Sigmoid colon (tissue), 7 donors: ENCODE data around the gene CPA1. TPM values are rescaled to one million over a fixed set of nuclear protein-coding genes. Genes with fewer than 3 reads are reported as not detected.

Source experiments
- DNase-seq: peaks from one replicate; pipeline ENCODE4 v3.0.0-alpha.2; 2019
- H3K27ac ChIP-seq, 4 donors: fragments of 200-600 bp; sonication (generic); one replicate each; pipeline ENCODE4 v1.5.1; 2016 to 2019; ENCODE audit warnings: mild to moderate bottlenecking in 1 of 4
- H3K27me3 ChIP-seq, 3 donors: fragments of 200-600 bp; sonication (generic); one replicate each; pipeline ENCODE4 v1.5.1; 2019; ENCODE audit warnings: mild to moderate bottlenecking in 1 of 3
- H3K36me3 ChIP-seq, 4 donors: fragments of 200-600 bp; sonication (generic); one replicate each; pipeline ENCODE4 v1.5.1; 2016 to 2019
- H3K4me1 ChIP-seq, 4 donors: fragments of 200-600 bp; sonication (generic); one replicate each; pipeline ENCODE4 v1.5.1; 2017 to 2019
- H3K4me3 ChIP-seq, 4 donors: fragments of 200-600 bp; sonication (generic); one replicate each; pipeline ENCODE4 v1.5.1; 2017 to 2019; ENCODE audit warnings: mild to moderate bottlenecking in 2 of 4, moderate library complexity in 1 of 4
- H3K9me3 ChIP-seq, 4 donors: fragments of 200-600 bp in 3 of 4; sonication (generic) in 3 of 4; one replicate each; pipeline versions ENCODE4 v1.5.1 to v1.6.1; 2013 to 2019
- EP300 ChIP-seq, 4 donors: sonication (generic); formaldehyde crosslinking; IDR thresholded peaks; one replicate each; pipeline ENCODE4 v1.6.1; 2017; ENCODE audit warnings: antibody characterized with exemption in 4 of 4
- POLR2A ChIP-seq, 2 donors: fragments of 450-650 bp; IDR thresholded peaks; one replicate each; pipeline ENCODE4 v1.6.1; 2016; ENCODE audit warnings: antibody characterized with exemption in 2 of 2, mild to moderate bottlenecking in 2 of 2, moderate library complexity in 2 of 2
- POLR2AphosphoS5 ChIP-seq, 4 donors: sonication (generic); formaldehyde crosslinking; IDR thresholded peaks; one replicate each; pipeline ENCODE4 v1.6.1; 2017; ENCODE audit warnings: antibody characterized with exemption in 4 of 4
- WGBS, 2 donors: extraction: QIAGEN DNeasy Blood & Tissue Kit; methylation state at CpG; one replicate each; pipeline ENCODE4 v1.1.7; 2013; 5-methylcytosine and 5-hydroxymethylcytosine counted together
- intact Hi-C: fragments of 100-400 bp; cut with DNase I; formaldehyde crosslinking; loops from one replicate; pipeline ENCODE4 v1.15.1; 2023
- polyA plus RNA-seq, 3 donors: library from polyadenylated mRNA; stranded (reverse); fragments of 200-250 nt; gene quantifications; one replicate each; pipeline ENCODE4 v1.2.3, GENCODE V29; 2013
- total RNA-seq, 4 donors: library from RNA; depleted of rRNA; stranded (reverse); fragments of >200 nt; gene quantifications; one replicate each; pipeline ENCODE4 v1.1.0, GENCODE V29; 2016
- TF ChIP-seq, protein P1 (sequence below), 4 experiments: fragments of 450-650 bp in 3 of 4; fragments of 200-600 bp in 1 of 4; IDR thresholded peaks; one replicate each; pipeline ENCODE4 v1.5.1; 2016 to 2019; ENCODE audit warnings: antibody characterized with exemption in 4 of 4, mild to moderate bottlenecking in 3 of 4, moderate library complexity in 2 of 4
- donor health status: healthy with polysubstance abuse.
- donor health status: Bipolar disorder and iron deficiency.
- donor health status: healthy.

Gene CPA1
- total and polyA plus RNA-seq, 7 donors, result 0.34 to 7.8 (median 1.7) TPM; not detected in 3

DNA sequence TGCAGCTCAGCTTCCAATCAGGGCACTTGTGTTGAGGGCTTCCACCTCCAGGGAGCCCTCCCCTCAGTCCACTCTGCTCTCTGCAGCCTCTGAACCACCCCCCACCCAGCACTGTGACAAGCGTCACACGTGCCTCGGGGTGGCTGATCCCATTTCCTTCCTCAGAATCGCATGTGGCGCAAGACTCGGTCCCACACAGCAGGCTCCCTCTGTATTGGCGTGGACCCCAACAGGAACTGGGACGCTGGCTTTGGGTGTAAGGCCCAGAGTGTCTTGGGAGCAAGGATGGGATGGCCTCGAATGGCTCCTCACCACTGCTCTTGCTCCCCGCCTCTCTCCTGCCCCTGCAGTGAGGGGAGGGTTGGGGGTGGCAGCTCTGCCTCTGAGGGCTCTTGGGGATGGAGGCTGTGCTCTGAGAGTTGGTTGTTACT, 4.1 kb downstream of the CPA1 start:
- no peaks in the 10 kb centered on the region for H3K9me3 ChIP-seq
- H3K4me1 ChIP-seq, result peaks cover 0 to 15% (median 12%) of the 10 kb centered on the region in 4 donors
- no peaks in the 10 kb centered on the region for H3K36me3 ChIP-seq
- TF ChIP-seq, protein P1, sequence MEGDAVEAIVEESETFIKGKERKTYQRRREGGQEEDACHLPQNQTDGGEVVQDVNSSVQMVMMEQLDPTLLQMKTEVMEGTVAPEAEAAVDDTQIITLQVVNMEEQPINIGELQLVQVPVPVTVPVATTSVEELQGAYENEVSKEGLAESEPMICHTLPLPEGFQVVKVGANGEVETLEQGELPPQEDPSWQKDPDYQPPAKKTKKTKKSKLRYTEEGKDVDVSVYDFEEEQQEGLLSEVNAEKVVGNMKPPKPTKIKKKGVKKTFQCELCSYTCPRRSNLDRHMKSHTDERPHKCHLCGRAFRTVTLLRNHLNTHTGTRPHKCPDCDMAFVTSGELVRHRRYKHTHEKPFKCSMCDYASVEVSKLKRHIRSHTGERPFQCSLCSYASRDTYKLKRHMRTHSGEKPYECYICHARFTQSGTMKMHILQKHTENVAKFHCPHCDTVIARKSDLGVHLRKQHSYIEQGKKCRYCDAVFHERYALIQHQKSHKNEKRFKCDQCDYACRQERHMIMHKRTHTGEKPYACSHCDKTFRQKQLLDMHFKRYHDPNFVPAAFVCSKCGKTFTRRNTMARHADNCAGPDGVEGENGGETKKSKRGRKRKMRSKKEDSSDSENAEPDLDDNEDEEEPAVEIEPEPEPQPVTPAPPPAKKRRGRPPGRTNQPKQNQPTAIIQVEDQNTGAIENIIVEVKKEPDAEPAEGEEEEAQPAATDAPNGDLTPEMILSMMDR (IDR thresholded peaks at IDR 0.05), result no peak
- TF ChIP-seq EP300 (IDR thresholded peaks at IDR 0.05), result no peak
- no peak for TF ChIP-seq POLR2AphosphoS5 (IDR thresholded peaks at IDR 0.05)
- TF ChIP-seq POLR2A (IDR thresholded peaks at IDR 0.05), result no peak
- intact Hi-C loops, result no loop called here
- H3K4me3 ChIP-seq, result no peak overlapping the region
- WGBS, 2 donors, result 76 to 92% methylated on average over 10 of the region's 10 CpGs
- H3K27me3 ChIP-seq, result no peaks in the 10 kb centered on the region
- no peak for DNase-seq
- no peak overlapping the region for H3K27ac ChIP-seq

DNA sequence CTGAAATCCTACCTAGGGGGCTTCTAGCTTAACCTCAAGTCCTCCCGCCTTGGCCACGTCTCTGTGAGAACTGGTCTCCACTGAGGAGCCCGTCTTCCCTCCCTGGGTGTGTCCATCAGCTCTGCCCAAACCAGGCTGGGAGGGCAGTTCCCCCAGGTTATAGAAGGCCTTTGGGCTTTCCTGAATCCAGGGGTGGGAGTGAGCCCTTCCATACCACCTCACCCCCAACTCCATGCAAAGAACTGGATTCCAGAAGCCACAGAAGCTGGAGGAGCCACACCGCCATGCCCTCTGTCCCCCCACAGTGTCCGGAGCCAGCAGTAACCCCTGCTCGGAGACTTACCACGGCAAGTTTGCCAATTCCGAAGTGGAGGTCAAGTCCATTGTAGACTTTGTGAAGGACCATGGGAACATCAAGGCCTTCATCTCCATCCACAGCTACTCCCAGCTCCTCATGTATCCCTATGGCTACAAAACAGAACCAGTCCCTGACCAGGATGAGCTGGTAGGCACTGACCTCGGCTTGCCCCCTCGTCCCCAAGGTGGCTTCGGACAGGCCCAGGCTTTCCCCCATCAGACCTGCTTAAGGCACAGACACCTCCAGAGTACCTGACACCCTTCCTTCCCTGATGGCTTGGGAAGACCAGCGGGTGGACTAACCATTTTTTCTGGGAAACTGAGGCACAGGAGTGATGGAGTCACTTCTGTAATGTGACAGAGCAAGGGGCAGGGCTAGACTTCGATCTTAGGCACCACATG, 4.7 kb downstream of the CPA1 start:
- Histone ChIP-seq H3K4me1 (peaks cover 0 to 8% (median 8%) of the 10 kb centered on the region in 4 donors), H3K27ac (no peak overlapping the region), H3K4me3 (no peak overlapping the region), H3K36me3 (no peaks in the 10 kb centered on the region), H3K9me3 (no peaks in the 10 kb centered on the region), H3K27me3 (no peaks in the 10 kb centered on the region)
- TF ChIP-seq, protein P1 (IDR thresholded peaks at IDR 0.05), result no peak
- TF ChIP-seq POLR2AphosphoS5 (IDR thresholded peaks at IDR 0.05) (no peak), EP300 (IDR thresholded peaks at IDR 0.05) (no peak), POLR2A (IDR thresholded peaks at IDR 0.05) (no peak)
- 93 to 94% methylated on average over 13 of the region's 13 CpGs for WGBS, 2 donors
- no peak for DNase-seq
- intact Hi-C loops, result no loop called here

DNA sequence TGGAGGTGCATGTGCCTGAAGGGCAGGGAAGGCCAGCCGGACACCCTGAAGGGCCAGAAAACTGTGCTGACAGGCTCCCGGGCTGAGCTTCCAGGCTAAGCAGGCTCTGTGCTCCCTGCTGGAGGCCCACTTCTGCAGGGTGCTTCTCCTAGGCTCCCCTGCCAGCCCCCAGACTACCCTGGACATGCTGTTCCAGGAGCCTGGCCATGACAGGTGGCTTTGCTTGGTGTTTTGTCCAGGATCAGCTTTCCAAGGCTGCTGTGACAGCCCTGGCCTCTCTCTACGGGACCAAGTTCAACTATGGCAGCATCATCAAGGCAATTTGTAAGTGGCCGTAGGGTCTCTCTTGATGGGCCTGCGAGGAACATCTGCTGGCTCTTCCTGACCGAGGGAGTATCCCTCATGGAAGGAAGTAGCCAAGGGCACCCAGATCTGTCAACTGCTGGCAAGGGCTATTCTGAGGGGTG, 5.3 kb downstream of the CPA1 start:
- H3K36me3 ChIP-seq, result no peaks in the 10 kb centered on the region
- peaks cover 0 to 2% (median 2%) of the 10 kb centered on the region in 4 donors for H3K4me1 ChIP-seq
- H3K9me3 ChIP-seq, result no peaks in the 10 kb centered on the region
- H3K27me3 ChIP-seq, result no peaks in the 10 kb centered on the region
- DNase-seq, result no peak
- H3K4me3 ChIP-seq, result no peak overlapping the region
- intact Hi-C loops, result no loop called here
- 96% methylated on average over 6 of the region's 6 CpGs for WGBS, 2 donors
- H3K27ac ChIP-seq, result no peak overlapping the region
- TF ChIP-seq POLR2AphosphoS5 (IDR thresholded peaks at IDR 0.05) (no peak), EP300 (IDR thresholded peaks at IDR 0.05) (no peak), POLR2A (IDR thresholded peaks at IDR 0.05) (no peak)
- TF ChIP-seq, protein P1 (IDR thresholded peaks at IDR 0.05), result no peak

DNA sequence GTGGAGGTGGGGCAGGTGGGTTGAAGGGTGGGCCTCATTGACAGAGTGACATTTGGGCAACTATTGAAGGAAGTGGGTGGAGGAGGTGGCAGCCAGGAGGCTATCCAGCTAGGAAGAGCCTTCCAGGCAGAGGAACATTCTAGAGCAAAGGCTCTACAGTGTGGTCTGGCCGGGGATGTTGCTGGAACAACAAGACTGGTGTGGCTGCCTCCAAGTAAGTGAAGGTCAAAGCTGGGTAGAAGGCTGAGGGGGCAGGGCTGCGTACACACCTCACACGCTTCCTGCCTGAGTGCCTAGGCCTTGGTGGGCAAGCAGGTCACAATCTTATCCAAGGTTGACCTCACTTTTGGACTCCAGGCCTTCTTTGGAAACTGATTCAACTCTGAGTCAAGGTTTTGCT, 6.6 kb downstream of the CPA1 start:
- DNase-seq, result peak; percentile 54
- no peak overlapping the region for H3K27ac ChIP-seq
- no peaks in the 10 kb centered on the region for H3K27me3 ChIP-seq
- H3K4me3 ChIP-seq, result no peak overlapping the region
- no peak for TF ChIP-seq EP300 (IDR thresholded peaks at IDR 0.05)
- no peak for TF ChIP-seq POLR2A (IDR thresholded peaks at IDR 0.05)
- intact Hi-C loops, result no loop called here
- no peaks in the 10 kb centered on the region for H3K9me3 ChIP-seq
- no peaks in the 10 kb centered on the region for H3K36me3 ChIP-seq
- 95 to 96% methylated on average over 3 of the region's 3 CpGs for WGBS, 2 donors
- peaks cover 0 to 2% (median 0%) of the 10 kb centered on the region in 4 donors for H3K4me1 ChIP-seq

DNA sequence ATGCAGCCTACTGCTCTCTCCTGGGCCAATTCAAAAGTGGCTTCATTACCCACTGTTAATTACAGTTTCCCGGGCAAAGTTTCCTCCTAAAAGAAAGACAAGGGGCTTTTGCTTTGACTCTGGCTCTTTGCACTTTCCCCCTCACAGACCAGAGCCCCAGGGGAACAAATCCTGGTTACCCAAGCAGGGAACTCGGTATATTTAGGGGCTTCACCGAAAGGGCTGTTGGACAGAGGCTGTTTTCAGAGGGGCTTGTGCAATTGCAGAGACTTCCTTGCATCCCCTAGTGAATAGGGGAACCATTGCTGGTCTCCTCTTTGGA, 7.0 kb downstream of the CPA1 start:
- Histone ChIP-seq H3K4me3 (no peak overlapping the region), H3K27me3 (no peaks in the 10 kb centered on the region), H3K27ac (no peak overlapping the region), H3K4me1 (peaks cover 0 to 4% (median 0%) of the 10 kb centered on the region in 4 donors), H3K9me3 (no peaks in the 10 kb centered on the region), H3K36me3 (no peaks in the 10 kb centered on the region)
- 90 to 94% methylated on average over 3 of the region's 3 CpGs for WGBS, 2 donors
- TF ChIP-seq EP300 (IDR thresholded peaks at IDR 0.05), result no peak
- TF ChIP-seq, protein P1 (IDR thresholded peaks at IDR 0.05), result no peak
- intact Hi-C loops, result no loop called here
- no peak for DNase-seq
